Thyroid gland (tissue), 4 donors: ENCODE results near the gene DISC1. TPM values are rescaled to one million over a fixed set of nuclear protein-coding genes. Genes with fewer than 3 reads are reported as not detected.

Source experiments
- DNase-seq, 2 donors: peaks; one replicate each; pipeline ENCODE4 v3.0.0-alpha.2; 2019
- H3K27ac ChIP-seq, 3 donors: fragments of 200-600 bp; sonication (generic); 1 replicate in 2 of 3; 2 replicates in 1 of 3; pipeline ENCODE4 v1.5.1; 2016 to 2019; ENCODE audit warnings: mild to moderate bottlenecking in 1 of 3, moderate library complexity in 1 of 3
- H3K27me3 ChIP-seq: fragments of 200-600 bp; sonication (generic); one replicate; pipeline ENCODE4 v1.5.1; 2019
- H3K36me3 ChIP-seq, 2 donors: fragments of 200-600 bp; sonication (generic); one replicate each; pipeline ENCODE4 v1.5.1; 2016 to 2019
- H3K4me1 ChIP-seq, 2 donors: fragments of 200-600 bp; sonication (generic); one replicate each; pipeline ENCODE4 v1.5.1; 2017 to 2019
- H3K4me3 ChIP-seq, 3 donors: fragments of 200-600 bp; sonication (generic); replicated peaks in 1 of 3; 1 replicate in 2 of 3; 2 replicates in 1 of 3; pipeline ENCODE4 v1.5.1; 2016; ENCODE audit warnings: mild to moderate bottlenecking in 1 of 3
- H3K9me3 ChIP-seq: fragments of 200-600 bp; sonication (generic); one replicate; pipeline ENCODE4 v1.5.1; 2017
- CTCF ChIP-seq, 6 experiments: fragments of 200-600 bp in 3 of 6; fragments of 450-650 bp in 3 of 6; sonication (generic) in 3 of 6; IDR thresholded peaks; one replicate each; pipeline ENCODE4 v1.5.1; 2016 to 2019; ENCODE audit warnings: antibody characterized with exemption in 6 of 6, mild to moderate bottlenecking in 2 of 6, inconsistent platforms in 1 of 6, moderate library complexity in 1 of 6
- POLR2A ChIP-seq, 2 donors: fragments of 450-650 bp; IDR thresholded peaks; one replicate each; pipeline ENCODE4 v1.6.1; 2017; ENCODE audit warnings: antibody characterized with exemption in 2 of 2, mild to moderate bottlenecking in 2 of 2, moderate library complexity in 1 of 2
- WGBS, 2 donors: methylation state at CpG; one replicate each; pipeline ENCODE4 v1.1.5; 2017; 5-methylcytosine and 5-hydroxymethylcytosine counted together
- intact Hi-C: fragments of 100-400 bp; cut with DNase I; formaldehyde crosslinking; loops from one replicate; pipeline ENCODE4 v1.15.1; 2023
- total RNA-seq, 4 donors: library from RNA; depleted of rRNA; stranded (reverse); fragments of >200 nt; gene quantifications; one replicate each; pipeline ENCODE4 v1.2.3, GENCODE V29; 2016

DISC1 gene
- total RNA-seq, 4 donors from 2014 or later, result 6.9 to 17.7 (median 9.8) TPM

- peaks cover 0 to 5% of the 10 kb centered on the region in 2 donors for H3K4me1 ChIP-seq
- DNase-seq, result no peak
- H3K27me3 ChIP-seq, result no peaks in the 10 kb centered on the region
- H3K4me3 ChIP-seq, result no peak overlapping the region
- no peaks in the 10 kb centered on the region for H3K36me3 ChIP-seq
- TF ChIP-seq CTCF (IDR thresholded peaks at IDR 0.05) (no peak), POLR2A (IDR thresholded peaks at IDR 0.05) (no peak)
- no peaks in the 10 kb centered on the region for H3K9me3 ChIP-seq
- intact Hi-C loops, result no loop called here
- 66 to 81% methylated on average over 3 of the region's 3 CpGs for WGBS, 2 donors
- H3K27ac ChIP-seq, result no peak overlapping the region
These were observed 108.8 kb downstream of the DISC1 start for GRCh38 chr1:231735411-231735810.

- intact Hi-C loops, result no loop called here
- H3K9me3 ChIP-seq, result no peaks in the 10 kb centered on the region
- DNase-seq, result no peak
- no peaks in the 10 kb centered on the region for H3K27me3 ChIP-seq
- H3K4me3 ChIP-seq, result no peak overlapping the region
- H3K27ac ChIP-seq, result no peak overlapping the region
- 94 to 96% methylated on average over 2 of the region's 2 CpGs for whole genome bisulfite sequencing, 2 donors
- peaks cover 0 to 5% of the 10 kb centered on the region in 2 donors for H3K4me1 ChIP-seq
- no peaks in the 10 kb centered on the region for H3K36me3 ChIP-seq
- TF ChIP-seq POLR2A (IDR thresholded peaks at IDR 0.05), result no peak
- TF ChIP-seq CTCF (IDR thresholded peaks at IDR 0.05), result no peak
These were observed 109.4 kb downstream of the DISC1 start for GRCh38 chr1:231735941-231736340.

- intact Hi-C loops, result no loop called here
- Histone ChIP-seq H3K27ac (no peak overlapping the region), H3K36me3 (no peaks in the 10 kb centered on the region), H3K27me3 (no peaks in the 10 kb centered on the region), H3K4me1 (peaks cover 0 to 5% of the 10 kb centered on the region in 2 donors), H3K9me3 (no peaks in the 10 kb centered on the region), H3K4me3 (no peak overlapping the region)
- no peak for DNase-seq
- TF ChIP-seq CTCF (IDR thresholded peaks at IDR 0.05) (no peak), POLR2A (IDR thresholded peaks at IDR 0.05) (no peak)
These were observed 109.9 kb downstream of the DISC1 start for GRCh38 chr1:231736464-231736863.

DNA sequence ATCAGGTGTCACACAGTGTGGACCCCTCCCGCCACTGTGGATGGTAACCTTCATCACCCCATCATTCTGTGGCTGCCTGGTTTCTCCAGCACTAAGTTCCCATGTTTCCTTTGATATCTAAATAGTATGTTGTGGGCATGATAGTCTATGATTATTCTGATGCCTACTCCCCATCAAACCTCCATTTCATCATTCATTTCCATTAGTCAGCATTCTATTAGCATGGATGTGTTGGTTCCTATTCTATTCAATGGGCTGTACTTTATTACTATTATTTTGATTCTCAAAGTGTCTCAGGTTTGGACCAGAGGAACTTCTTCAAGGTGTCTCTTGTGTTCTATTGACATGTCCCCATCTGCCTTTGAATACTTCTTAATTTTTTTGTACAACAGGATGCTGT lies 112.0 kb downstream of the DISC1 start:
- TF ChIP-seq POLR2A (IDR thresholded peaks at IDR 0.05), result no peak
- no peaks in the 10 kb centered on the region for H3K4me1 ChIP-seq
- H3K27me3 ChIP-seq, result no peaks in the 10 kb centered on the region
- H3K9me3 ChIP-seq, result no peaks in the 10 kb centered on the region
- DNase-seq, result no peak
- no peaks in the 10 kb centered on the region for H3K36me3 ChIP-seq
- no peak overlapping the region for H3K27ac ChIP-seq
- 96 to 100% methylated on average over 1 of the region's 1 CpG for WGBS, 2 donors
- intact Hi-C loops, result no loop called here
- no peak overlapping the region for H3K4me3 ChIP-seq

GRCh38 chr1:231743966-231744365 lies 117.4 kb downstream of the DISC1 start:
- H3K27me3 ChIP-seq, result no peaks in the 10 kb centered on the region
- no peaks in the 10 kb centered on the region for H3K9me3 ChIP-seq
- intact Hi-C loops, result no loop called here
- TF ChIP-seq CTCF (IDR thresholded peaks at IDR 0.05) (no peak), POLR2A (IDR thresholded peaks at IDR 0.05) (no peak)
- no peak overlapping the region for H3K4me3 ChIP-seq
- no peak overlapping the region for H3K27ac ChIP-seq
- no peaks in the 10 kb centered on the region for H3K36me3 ChIP-seq
- H3K4me1 ChIP-seq, result no peaks in the 10 kb centered on the region
- DNase-seq, result no peak
- 83 to 84% methylated on average over 4 of the region's 4 CpGs for WGBS, 2 donors
